ENCODE data around the gene PTGR1.

- TF ChIP-seq, protein P1, sequence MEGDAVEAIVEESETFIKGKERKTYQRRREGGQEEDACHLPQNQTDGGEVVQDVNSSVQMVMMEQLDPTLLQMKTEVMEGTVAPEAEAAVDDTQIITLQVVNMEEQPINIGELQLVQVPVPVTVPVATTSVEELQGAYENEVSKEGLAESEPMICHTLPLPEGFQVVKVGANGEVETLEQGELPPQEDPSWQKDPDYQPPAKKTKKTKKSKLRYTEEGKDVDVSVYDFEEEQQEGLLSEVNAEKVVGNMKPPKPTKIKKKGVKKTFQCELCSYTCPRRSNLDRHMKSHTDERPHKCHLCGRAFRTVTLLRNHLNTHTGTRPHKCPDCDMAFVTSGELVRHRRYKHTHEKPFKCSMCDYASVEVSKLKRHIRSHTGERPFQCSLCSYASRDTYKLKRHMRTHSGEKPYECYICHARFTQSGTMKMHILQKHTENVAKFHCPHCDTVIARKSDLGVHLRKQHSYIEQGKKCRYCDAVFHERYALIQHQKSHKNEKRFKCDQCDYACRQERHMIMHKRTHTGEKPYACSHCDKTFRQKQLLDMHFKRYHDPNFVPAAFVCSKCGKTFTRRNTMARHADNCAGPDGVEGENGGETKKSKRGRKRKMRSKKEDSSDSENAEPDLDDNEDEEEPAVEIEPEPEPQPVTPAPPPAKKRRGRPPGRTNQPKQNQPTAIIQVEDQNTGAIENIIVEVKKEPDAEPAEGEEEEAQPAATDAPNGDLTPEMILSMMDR (IDR thresholded peaks at IDR 0.05) = no peak
- no peak for TF ChIP-seq POLR2AphosphoS5 (IDR thresholded peaks at IDR 0.05)
These were observed 74.8 kb downstream of the PTGR1 start for GRCh38 chr9:111524731-111525055.

Measured in breast epithelium (tissue), 3 donors.